Neural cell (in vitro differentiated cells): ENCODE results near the gene GNAT2. TPM values are rescaled to one million over a fixed set of nuclear protein-coding genes. Genes with fewer than 3 reads are reported as not detected.

Experiments
- H2AFZ ChIP-seq: fragments of 200-600, 300-800 bp; sonication (generic), shearing (Covaris generic); 2 replicates; pipeline ENCODE4 v1.6.0; 2014; ENCODE audit warnings: low read depth, mild to moderate bottlenecking, antibody characterized with exemption, low read length, moderate library complexity
- H3F3A ChIP-seq: fragments of 200-600 bp; shearing (Covaris generic); 2 replicates; pipeline ENCODE4 v1.6.1; 2016; ENCODE audit warnings: mild to moderate bottlenecking, moderate library complexity, mixed read lengths, antibody characterized with exemption, low read length; ENCODE audit not compliant: insufficient read depth, poor library complexity, severe bottlenecking
- H3K27ac ChIP-seq: fragments of 200-600, 300-800 bp; sonication (generic), shearing (Covaris generic); 2 replicates; pipeline ENCODE4 v1.5.1; 2014; ENCODE audit warnings: mild to moderate bottlenecking, low read length, moderate library complexity
- H3K27me3 ChIP-seq: fragments of 300-800, 200-600 bp; sonication (generic), shearing (Covaris generic); 2 replicates; pipeline ENCODE4 v1.6.0; 2014; ENCODE audit warnings: mild to moderate bottlenecking, low read depth, low read length, moderate library complexity; ENCODE audit not compliant: insufficient read depth
- H3K36me3 ChIP-seq: fragments of 300-800, 200-600 bp; sonication (generic), shearing (Covaris generic); 2 replicates; pipeline ENCODE4 v1.5.1; 2014; ENCODE audit warnings: mild to moderate bottlenecking, antibody characterized with exemption, low read length, moderate library complexity; ENCODE audit not compliant: insufficient read depth
- H3K4me2 ChIP-seq: fragments of 300-800, 200-600 bp; sonication (generic), shearing (Covaris generic); 2 replicates; pipeline ENCODE4 v1.6.0; 2014; ENCODE audit warnings: mild to moderate bottlenecking, low read length
- H3K4me3 ChIP-seq: fragments of 300-800, 200-600 bp; sonication (generic), shearing (Covaris generic); 2 replicates; pipeline ENCODE4 v1.5.1; 2014; ENCODE audit warnings: mild to moderate bottlenecking, low read length, moderate library complexity
- H3K79me2 ChIP-seq: fragments of 200-600 bp; shearing (Covaris generic); replicated peaks from 2 replicates; pipeline ENCODE4 v1.6.0; 2014; ENCODE audit warnings: mild to moderate bottlenecking, low read length, moderate library complexity; ENCODE audit not compliant: insufficient read depth
- H3K9ac ChIP-seq: fragments of 300-800, 200-600 bp; sonication (generic), shearing (Covaris generic); 2 replicates; pipeline ENCODE4 v1.6.1; 2016; ENCODE audit warnings: mild to moderate bottlenecking, low read length, mixed read lengths
- H3K9me2 ChIP-seq: fragments of 200-600 bp; shearing (Covaris generic); 2 replicates; pipeline ENCODE4 v1.6.1; 2016; ENCODE audit warnings: mild to moderate bottlenecking, low read length, mixed read lengths; ENCODE audit not compliant: insufficient read depth
- H3K9me3 ChIP-seq: fragments of 200-600, 300-800 bp; sonication (generic), shearing (Covaris generic); 2 replicates; pipeline ENCODE4 v1.6.1; 2016; ENCODE audit warnings: mild to moderate bottlenecking, mixed run types, low read length, moderate library complexity, mixed read lengths
- H4K20me1 ChIP-seq: fragments of 200-600 bp; shearing (Covaris generic); 2 replicates; pipeline ENCODE4 v1.6.1; 2016; ENCODE audit warnings: mild to moderate bottlenecking, mixed run types; ENCODE audit not compliant: insufficient read depth
- CTCF ChIP-seq: fragments of 450-650 bp; IDR thresholded peaks from 2 replicates; pipeline ENCODE4 v1.5.1; 2014; ENCODE audit warnings: antibody characterized with exemption, mild to moderate bottlenecking, moderate library complexity; ENCODE audit not compliant: poor library complexity, severe bottlenecking
- EP300 ChIP-seq: fragments of 450-650 bp; conservative IDR thresholded peaks from 2 replicates; pipeline ENCODE4 v1.6.1; 2014; ENCODE audit warnings: antibody characterized with exemption, mild to moderate bottlenecking, moderate library complexity; ENCODE audit not compliant: poor library complexity, severe bottlenecking
- EZH2 ChIP-seq: fragments of 200-600, 300-800 bp; shearing (Covaris generic), sonication (generic); IDR thresholded peaks from 2 replicates; pipeline ENCODE4 v1.6.1; 2014; ENCODE audit warnings: antibody characterized with exemption, low read length, borderline replicate concordance, mild to moderate bottlenecking; ENCODE audit not compliant: insufficient read depth, poor library complexity, severe bottlenecking
- MXI1 ChIP-seq: fragments of 450-650 bp; conservative IDR thresholded peaks from 2 replicates; pipeline ENCODE4 v1.6.1; 2014; ENCODE audit warnings: antibody characterized with exemption, mild to moderate bottlenecking; ENCODE audit not compliant: poor library complexity, severe bottlenecking
- POLR2AphosphoS5 ChIP-seq: IDR thresholded peaks from 2 replicates; pipeline ENCODE4 v1.6.1; 2012
- RAD21 ChIP-seq: fragments of 450-650 bp; conservative IDR thresholded peaks from 2 replicates; pipeline ENCODE4 v1.6.1; 2014; ENCODE audit warnings: antibody characterized with exemption, mild to moderate bottlenecking, moderate library complexity
- REST ChIP-seq: IDR thresholded peaks from 2 replicates; pipeline ENCODE4 v1.6.1; 2012; ENCODE audit warnings: borderline replicate concordance
- SMC3 ChIP-seq: fragments of 450-650 bp; conservative IDR thresholded peaks from 2 replicates; pipeline ENCODE4 v1.6.1; 2014; ENCODE audit warnings: antibody characterized with exemption, mild to moderate bottlenecking, moderate library complexity; ENCODE audit not compliant: poor library complexity
- TAF1 ChIP-seq: IDR thresholded peaks from 2 replicates; pipeline ENCODE4 v1.6.1; 2012; ENCODE audit warnings: low read depth
- polyA plus RNA-seq: library from polyadenylated mRNA; depleted of rRNA; stranded (reverse); fragments of >200 nt; gene quantifications from 2 replicates; pipeline ENCODE4 v1.2.3, GENCODE V29; 2014

Gene GNAT2
- polyA plus RNA-seq, 1 donor from 2014 or later, result 1.5 TPM

- H3K9me3 ChIP-seq, result no peaks in the 10 kb centered on the region
- H3K4me2 ChIP-seq, result no peak overlapping the region
- no peaks in the 10 kb centered on the region for H3F3A ChIP-seq
- no peak overlapping the region for H2AFZ ChIP-seq
- no peak overlapping the region for H3K9ac ChIP-seq
- no peak overlapping the region for H3K27ac ChIP-seq
- H3K27me3 ChIP-seq, result no peaks in the 10 kb centered on the region
- H4K20me1 ChIP-seq, result no peaks in the 10 kb centered on the region
- H3K79me2 ChIP-seq, result no peaks in the 10 kb centered on the region
- no peaks in the 10 kb centered on the region for H3K36me3 ChIP-seq
- H3K4me3 ChIP-seq, result no peak overlapping the region
- TF ChIP-seq EP300 (no peak), TAF1 (no peak), CTCF (no peak), REST (no peak), POLR2AphosphoS5 (no peak), EZH2 (no peak), SMC3 (no peak), RAD21 (no peak), MXI1 (no peak)
- no peaks in the 10 kb centered on the region for H3K9me2 ChIP-seq
Measured at GRCh38 chr1:109641861-109642260, 22.4 kb upstream of the GNAT2 start.

DNA sequence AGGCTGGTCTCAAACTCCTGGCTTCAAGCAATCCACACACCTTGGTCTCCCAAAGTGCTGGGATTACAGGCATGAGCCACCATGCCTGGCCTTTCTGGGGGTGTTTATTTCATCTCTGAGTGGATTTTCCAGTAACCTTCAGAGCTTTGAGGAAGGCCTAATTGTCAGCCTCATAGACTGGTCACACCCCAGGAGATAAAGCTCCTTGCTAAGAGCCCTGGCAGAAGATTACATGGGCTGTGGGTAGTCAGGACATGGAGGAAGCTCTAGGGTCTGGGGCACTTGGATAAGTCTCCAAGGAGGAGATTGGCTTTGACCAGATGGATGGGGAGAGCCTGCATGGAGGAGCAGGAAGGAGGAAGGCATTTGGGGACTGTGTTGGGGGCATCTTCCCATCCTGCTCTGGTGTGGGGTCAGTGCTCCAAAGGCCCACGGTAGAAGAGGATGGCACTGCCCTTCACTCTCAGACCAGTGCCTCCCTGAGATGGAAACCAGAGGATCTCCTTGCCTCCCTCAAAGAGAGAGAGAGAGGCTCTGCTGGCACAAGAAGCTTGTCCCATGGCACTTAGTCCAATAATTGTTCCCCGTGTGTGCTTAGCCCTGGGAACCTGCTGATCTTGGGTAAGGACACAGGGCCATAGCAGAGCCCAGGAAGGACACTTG lies 21.8 kb upstream of the GNAT2 start:
- H2AFZ ChIP-seq, result no peak overlapping the region
- no peaks in the 10 kb centered on the region for H3K9me3 ChIP-seq
- H4K20me1 ChIP-seq, result no peaks in the 10 kb centered on the region
- H3K27me3 ChIP-seq, result no peaks in the 10 kb centered on the region
- no peaks in the 10 kb centered on the region for H3K79me2 ChIP-seq
- H3K9ac ChIP-seq, result no peak overlapping the region
- TF ChIP-seq POLR2AphosphoS5, result no peak
- no peak for TF ChIP-seq CTCF
- TF ChIP-seq TAF1, result no peak
- TF ChIP-seq SMC3, result no peak
- no peak for TF ChIP-seq EP300
- no peak for TF ChIP-seq RAD21
- no peak for TF ChIP-seq EZH2
- no peak for TF ChIP-seq MXI1
- TF ChIP-seq REST, result no peak
- H3K36me3 ChIP-seq, result no peaks in the 10 kb centered on the region
- H3K4me2 ChIP-seq, result no peak overlapping the region
- H3K4me3 ChIP-seq, result no peak overlapping the region
- H3K27ac ChIP-seq, result no peak overlapping the region
- H3F3A ChIP-seq, result no peaks in the 10 kb centered on the region
- H3K9me2 ChIP-seq, result no peaks in the 10 kb centered on the region
